Measurements from ENCODE around the gene HSPA14.
A peak's percentile ranks its signal among the peaks of the same experiment; 100 is the strongest.
"Not testable (repeated sequence)": the region's sequence is repeated elsewhere in the genome, so short reads cannot be mapped to it uniquely, and the experiment has no call there.

Gene HSPA14

DNA sequence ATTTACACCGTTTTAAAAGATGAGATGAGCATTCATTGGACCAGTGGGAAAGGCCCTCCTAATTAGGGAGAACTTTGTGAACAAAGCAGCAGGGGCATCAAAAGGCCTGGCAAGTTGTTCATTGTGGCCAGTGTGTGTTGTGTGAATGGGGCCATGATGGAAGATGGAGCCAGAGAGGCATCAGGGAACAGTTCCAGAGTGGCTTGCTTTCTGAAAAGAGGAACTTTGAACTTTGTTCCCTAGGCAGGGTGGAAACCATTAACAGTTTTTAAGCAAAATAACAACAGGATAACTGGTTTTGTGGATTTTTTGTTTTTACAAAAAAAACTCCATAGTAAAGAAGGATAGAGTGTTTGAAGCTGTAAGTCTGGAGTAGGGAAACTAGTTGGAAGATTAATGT is 53.0 kb downstream of the HSPA14 start:
- no peak for DNase-seq

DNA sequence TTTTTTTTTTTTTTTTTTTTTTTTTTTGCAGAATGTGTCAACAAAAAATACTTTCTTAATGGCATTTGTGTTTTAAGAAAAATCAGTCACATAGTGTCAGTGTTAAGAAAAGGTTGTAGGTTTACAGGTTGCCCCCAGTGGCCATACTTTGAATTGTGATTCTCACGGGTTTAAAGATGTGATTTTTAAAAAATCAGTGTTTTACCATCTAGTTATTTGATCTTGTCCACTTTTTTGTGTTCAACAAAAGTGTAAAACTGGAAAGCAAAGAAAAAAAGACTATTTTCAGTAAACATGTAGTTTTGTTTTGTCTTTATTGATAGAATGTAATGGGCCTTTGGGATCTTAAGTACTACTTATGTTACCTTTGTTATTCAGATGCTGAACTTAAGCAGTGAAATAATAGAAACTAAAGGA is 66.2 kb downstream of the HSPA14 start:
- DNase-seq: peak; percentile 3

DNA sequence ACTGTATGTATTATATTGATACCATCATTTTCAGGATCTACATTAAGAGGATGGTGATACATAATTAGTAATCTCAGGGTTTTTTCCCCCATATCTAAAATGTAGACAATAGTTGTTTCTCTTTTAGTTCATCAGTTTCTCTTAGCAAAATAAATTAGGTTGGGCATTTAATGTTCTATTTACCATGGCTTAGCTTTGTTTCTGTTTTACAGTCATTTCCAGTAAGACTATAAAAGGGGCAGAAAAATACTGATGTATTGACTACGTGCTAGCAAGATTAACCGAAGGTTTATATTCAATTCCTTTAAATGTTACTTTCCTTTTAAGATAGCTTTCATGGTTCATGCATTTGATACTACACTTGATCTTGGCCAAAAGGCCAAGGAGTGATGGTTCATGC is 66.8 kb downstream of the HSPA14 start:
- DNase-seq: no peak

DNA sequence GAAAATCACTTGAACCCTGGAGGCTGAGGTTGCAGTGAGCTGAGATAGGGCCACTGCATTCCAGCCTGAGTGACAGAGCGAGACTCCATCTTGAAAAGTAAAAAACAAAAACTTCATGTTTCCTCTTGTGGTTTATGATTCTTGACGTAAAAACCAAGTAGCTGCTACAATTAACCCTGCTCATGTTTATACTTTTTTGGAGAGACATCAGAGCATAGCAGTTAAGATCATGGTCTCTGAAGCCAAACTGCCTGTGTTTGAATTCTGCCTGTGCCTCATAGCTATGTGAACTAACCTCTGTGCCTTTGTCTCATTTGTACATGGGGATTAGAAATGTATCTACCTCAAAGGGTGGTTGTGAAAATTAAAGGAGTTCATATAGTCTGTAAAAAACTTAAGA is 67.8 kb downstream of the HSPA14 start:
- no peak for DNase-seq

DNA sequence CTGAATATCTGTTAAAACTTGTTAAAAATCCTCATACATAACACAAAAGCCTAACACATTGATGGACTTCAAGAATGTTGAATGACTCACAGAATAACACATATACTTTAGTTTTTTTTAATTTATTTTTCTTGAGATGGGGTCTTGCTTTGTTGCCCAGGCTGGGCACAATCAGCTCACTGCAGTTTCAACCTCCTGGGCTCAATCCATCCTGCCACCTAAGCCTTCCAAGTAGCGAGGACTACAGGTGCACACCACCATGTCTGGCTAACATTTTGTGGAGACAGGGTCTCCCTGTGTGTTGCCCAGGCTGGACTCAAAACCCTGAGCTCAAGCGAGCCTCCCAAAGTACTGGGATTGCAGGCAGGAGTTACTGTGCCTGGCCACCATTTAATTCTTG is 68.7 kb downstream of the HSPA14 start:
- no peak for DNase-seq

DNA sequence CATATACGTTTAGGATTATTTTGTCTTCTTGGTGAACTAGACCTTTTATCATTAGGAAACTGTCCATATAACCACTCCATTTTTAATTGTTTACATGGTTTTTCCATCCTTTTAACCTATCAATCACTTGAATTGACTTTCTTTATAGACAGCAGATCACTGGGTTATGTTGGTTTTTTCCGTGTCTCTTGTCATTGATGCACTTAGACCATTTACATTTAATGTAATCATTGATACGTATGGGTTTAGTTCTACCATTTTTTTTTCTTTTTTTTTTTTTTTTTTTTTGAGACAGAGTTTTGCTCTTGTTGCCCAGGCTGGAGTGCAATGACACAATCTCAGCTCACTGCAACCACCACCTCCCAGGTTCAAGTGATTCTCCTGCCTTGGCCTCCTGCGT is 69.5 kb downstream of the HSPA14 start:
- DNase-seq: not testable (repeated sequence)

DNA sequence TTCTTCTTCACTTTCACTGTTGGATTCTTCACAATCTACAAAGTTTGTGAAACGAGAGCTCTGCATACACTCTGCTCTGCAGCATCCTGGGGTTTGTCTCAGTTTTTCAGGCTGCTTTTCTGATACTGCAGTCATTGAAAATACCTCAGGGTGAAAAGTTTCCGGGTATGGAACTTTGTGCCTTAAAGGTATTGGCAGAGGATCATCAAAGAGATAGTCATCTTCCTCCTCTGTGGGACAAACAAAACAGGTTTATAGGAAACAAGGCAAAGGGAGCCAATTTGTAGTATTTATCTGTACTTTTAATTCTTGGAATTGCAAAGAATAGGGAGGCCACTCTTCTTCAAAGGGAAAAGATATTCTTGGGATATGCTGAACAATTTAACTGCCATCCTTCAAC is 71.0 kb downstream of the HSPA14 start:
- no peak for DNase-seq

DNA sequence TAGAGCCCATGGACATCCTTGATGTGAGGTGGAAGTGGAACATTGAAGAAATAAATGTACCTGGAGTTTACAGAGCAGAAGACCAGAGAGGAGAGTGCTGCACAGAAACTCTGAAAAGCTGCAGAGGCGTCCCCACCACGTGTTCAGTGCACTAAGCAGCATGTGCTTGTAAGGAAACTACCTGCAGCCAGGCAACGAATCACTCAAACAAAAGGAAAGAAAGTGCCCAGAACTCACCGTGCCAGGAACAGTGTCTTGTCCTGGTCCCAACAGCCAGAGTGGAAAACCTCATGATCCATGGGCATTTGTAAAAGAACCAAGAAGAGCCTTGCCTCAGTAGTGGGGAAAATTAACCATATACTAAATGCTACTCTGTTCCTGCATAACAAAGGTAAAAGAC is 72.8 kb downstream of the HSPA14 start:
- no peak for DNase-seq

DNA sequence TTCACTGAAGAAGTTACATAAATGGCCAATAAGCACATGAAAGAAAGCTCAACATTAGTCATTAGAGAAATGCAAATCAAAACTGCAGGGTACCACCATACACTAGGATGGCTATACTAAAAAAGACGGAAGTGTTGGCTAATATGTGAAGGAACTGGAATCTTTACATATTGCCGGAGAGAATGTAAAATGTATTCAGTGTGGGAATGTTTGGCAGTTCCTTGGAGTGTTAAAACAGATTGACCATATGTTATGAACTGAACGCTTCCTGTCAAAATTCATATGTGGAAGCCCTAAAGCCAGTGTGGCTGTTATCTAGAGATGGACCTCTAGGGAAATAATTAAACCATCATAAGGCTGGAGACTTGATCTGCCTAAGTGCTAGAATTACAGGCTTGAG is 73.7 kb downstream of the HSPA14 start:
- no peak for DNase-seq

DNA sequence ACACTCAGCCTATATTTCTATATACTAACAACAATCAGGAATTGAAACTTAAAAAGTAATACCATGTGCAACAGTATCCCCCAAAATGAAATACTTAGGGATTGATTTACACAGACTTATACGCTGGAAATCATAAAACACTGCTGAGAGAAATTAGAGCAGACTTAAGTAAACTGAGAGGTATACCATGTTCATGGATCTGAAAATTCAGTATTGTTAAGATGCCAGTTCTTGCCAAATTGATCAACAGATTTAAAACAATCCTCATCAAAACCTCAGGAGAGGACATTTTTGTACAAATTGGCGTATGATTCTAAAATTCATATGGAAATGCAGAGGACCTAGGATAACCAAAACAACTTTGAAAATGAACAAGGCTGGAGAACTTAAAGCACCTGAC is 78.5 kb downstream of the HSPA14 start:
- DNase-seq: no peak

DNA sequence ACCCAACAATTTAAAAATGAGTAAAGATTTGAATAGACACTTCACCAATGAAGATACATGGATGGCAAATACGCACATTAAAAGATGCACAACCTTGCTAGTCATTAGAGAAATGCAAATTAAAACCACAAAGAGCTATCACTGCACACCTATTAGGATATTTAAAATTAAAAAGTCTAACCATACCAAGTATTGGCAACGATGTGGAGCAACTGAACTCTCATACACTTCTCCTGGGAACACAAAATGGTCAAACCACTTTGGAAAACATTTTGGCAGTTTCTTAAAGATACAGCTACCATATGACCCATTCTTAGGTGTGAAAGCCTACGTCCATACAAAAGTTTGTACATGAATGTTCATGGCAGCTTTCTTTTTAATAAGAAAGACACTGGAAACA is 79.7 kb downstream of the HSPA14 start:
- DNase-seq: no peak

DNA sequence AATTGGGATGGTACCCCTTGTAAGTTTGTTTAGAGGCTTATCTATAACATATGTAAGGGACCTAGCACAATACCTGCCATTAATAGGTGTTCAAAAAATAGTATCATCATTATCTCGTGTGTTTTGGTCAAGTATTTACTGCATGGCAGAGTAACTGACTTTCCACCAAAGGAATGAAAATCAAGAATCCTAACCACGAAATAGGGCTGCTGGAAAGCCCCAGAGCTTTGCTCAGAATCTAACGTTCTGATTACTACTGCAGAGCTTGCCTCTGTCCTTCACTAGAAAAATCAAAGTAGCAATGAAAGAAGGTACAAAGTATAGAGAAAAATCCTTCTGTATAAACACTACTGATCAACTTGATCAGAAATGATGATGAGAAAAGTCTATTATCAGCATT is 80.9 kb downstream of the HSPA14 start:
- no peak for DNase-seq

Measured in NCI-H2171 (cell line).